Spleen (tissue), 7 donors: ENCODE measurements around the gene RFC2.
A peak's percentile ranks its signal among the peaks of the same experiment; 100 is the strongest.
"Not testable (repeated sequence)": the region's sequence is repeated elsewhere in the genome, so short reads cannot be mapped to it uniquely, and the experiment has no call there.

ENCODE experiments used
- POLR2A ChIP-seq, 3 donors: fragments of 450-650 bp; IDR thresholded peaks; one replicate each; pipeline ENCODE4 v1.5.1; 2017; ENCODE audit warnings: antibody characterized with exemption in 3 of 3, mild to moderate bottlenecking in 1 of 3
- POLR2AphosphoS5 ChIP-seq, 3 donors: sonication (generic); formaldehyde crosslinking; IDR thresholded peaks; one replicate each; pipeline ENCODE4 v1.5.1; 2017; ENCODE audit warnings: antibody characterized with exemption in 3 of 3
- TF ChIP-seq, protein P1 (sequence below), 11 experiments: fragments of 200-600 bp in 7 of 11; fragments of 450-650 bp in 4 of 11; sonication (generic) in 4 of 11; IDR thresholded peaks in 8 of 11; conservative IDR thresholded peaks in 3 of 11; 1 replicate in 7 of 11; 2 replicates in 4 of 11; pipeline versions ENCODE4 v1.4.0 to v1.8.0; 2016 to 2021; ENCODE audit warnings: antibody characterized with exemption in 11 of 11, inconsistent platforms in 4 of 11, mild to moderate bottlenecking in 1 of 11
- donor health status: DM: no; HTN: no; CAD: no; lungs with moderate emphysema.
- donor health status: DM: no; HTN: no; CAD: no.
- donor health status: DM: no; HTN: no; CAD: no.

GRCh38 chr7:74195968-74196654 lies 58.1 kb downstream of the RFC2 start:
- TF ChIP-seq, protein P1, sequence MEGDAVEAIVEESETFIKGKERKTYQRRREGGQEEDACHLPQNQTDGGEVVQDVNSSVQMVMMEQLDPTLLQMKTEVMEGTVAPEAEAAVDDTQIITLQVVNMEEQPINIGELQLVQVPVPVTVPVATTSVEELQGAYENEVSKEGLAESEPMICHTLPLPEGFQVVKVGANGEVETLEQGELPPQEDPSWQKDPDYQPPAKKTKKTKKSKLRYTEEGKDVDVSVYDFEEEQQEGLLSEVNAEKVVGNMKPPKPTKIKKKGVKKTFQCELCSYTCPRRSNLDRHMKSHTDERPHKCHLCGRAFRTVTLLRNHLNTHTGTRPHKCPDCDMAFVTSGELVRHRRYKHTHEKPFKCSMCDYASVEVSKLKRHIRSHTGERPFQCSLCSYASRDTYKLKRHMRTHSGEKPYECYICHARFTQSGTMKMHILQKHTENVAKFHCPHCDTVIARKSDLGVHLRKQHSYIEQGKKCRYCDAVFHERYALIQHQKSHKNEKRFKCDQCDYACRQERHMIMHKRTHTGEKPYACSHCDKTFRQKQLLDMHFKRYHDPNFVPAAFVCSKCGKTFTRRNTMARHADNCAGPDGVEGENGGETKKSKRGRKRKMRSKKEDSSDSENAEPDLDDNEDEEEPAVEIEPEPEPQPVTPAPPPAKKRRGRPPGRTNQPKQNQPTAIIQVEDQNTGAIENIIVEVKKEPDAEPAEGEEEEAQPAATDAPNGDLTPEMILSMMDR (IDR thresholded peaks at IDR 0.05 in 8 of 11, conservative IDR thresholded peaks at IDR 0.05 in 3 of 11), result not testable (repeated sequence)
- TF ChIP-seq POLR2A (IDR thresholded peaks at IDR 0.05), result not testable (repeated sequence)
- TF ChIP-seq POLR2AphosphoS5 (IDR thresholded peaks at IDR 0.05), result peak in 1 of 3 donors; percentile 13
